ENCODE measurements around the gene FBXO42. TPM values are rescaled to one million over a fixed set of nuclear protein-coding genes. Genes with fewer than 3 reads are reported as not detected.
A peak's percentile ranks its signal among the peaks of the same experiment; 100 is the strongest.

FBXO42 gene
- total RNA-seq, 1 donor, result 16.3 TPM

GRCh38 chr1:16371725-16372124 lies 19.4 kb upstream of the FBXO42 start:
- DNase-seq (ENCODE audit: insufficient read length, low spot score, missing footprints), result no peak
- Histone ChIP-seq H3K4me2 (ENCODE audit: insufficient read depth, low read length) (no peak overlapping the region), H3K36me3 (ENCODE audit: insufficient read depth, low read length) (peaks cover 6% of the 10 kb centered on the region)

GRCh38 chr1:16369821-16370220 lies 17.5 kb upstream of the FBXO42 start:
- H3K79me2 ChIP-seq (ENCODE audit: insufficient read depth, low read length), result peaks cover 70% of the 10 kb centered on the region
- peaks cover 6% of the 10 kb centered on the region for H3K36me3 ChIP-seq (ENCODE audit: insufficient read depth, low read length)
- H3K27ac ChIP-seq (ENCODE audit: low read depth, low read length), result no peak overlapping the region
- H3K9me3 ChIP-seq (ENCODE audit: low read depth, low read length), result no peaks in the 10 kb centered on the region
- H3K27me3 ChIP-seq (ENCODE audit: insufficient read depth, low read length), result no peaks in the 10 kb centered on the region
- TF ChIP-seq CTCF (IDR thresholded peaks at IDR 0.05; ENCODE audit: extremely low read depth, low read depth, low read length), result no peak
- H4K20me1 ChIP-seq (ENCODE audit: insufficient read depth, low read length), result peaks cover 53% of the 10 kb centered on the region
- peaks cover 33% of the 10 kb centered on the region for H3K4me1 ChIP-seq (ENCODE audit: insufficient read depth, low read length)
- no peak overlapping the region for H3K4me3 ChIP-seq (ENCODE audit: insufficient read depth, low read length)
- no peak overlapping the region for H2AFZ ChIP-seq (ENCODE audit: low read length)
- no peak overlapping the region for H3K4me2 ChIP-seq (ENCODE audit: insufficient read depth, low read length)
- no peak for DNase-seq (ENCODE audit: insufficient read length, low spot score, missing footprints)

More at GRCh38 chr1:16371725-16372124, 19.4 kb upstream of the FBXO42 start:
- Histone ChIP-seq H3K9me3 (ENCODE audit: low read depth, low read length) (no peaks in the 10 kb centered on the region), H3K4me1 (ENCODE audit: insufficient read depth, low read length) (peaks cover 41% of the 10 kb centered on the region), H4K20me1 (ENCODE audit: insufficient read depth, low read length) (peaks cover 67% of the 10 kb centered on the region), H3K27ac (ENCODE audit: low read depth, low read length) (peak overlapping the region; percentile 23), H3K27me3 (ENCODE audit: insufficient read depth, low read length) (no peaks in the 10 kb centered on the region), H3K4me3 (ENCODE audit: insufficient read depth, low read length) (no peak overlapping the region), H3K79me2 (ENCODE audit: insufficient read depth, low read length) (peaks cover 89% of the 10 kb centered on the region), H2AFZ (ENCODE audit: low read length) (no peak overlapping the region)
- no peak for TF ChIP-seq CTCF (IDR thresholded peaks at IDR 0.05; ENCODE audit: extremely low read depth, low read depth, low read length)

- peaks cover 43% of the 10 kb centered on the region for H4K20me1 ChIP-seq (ENCODE audit: insufficient read depth, low read length)
- H3K79me2 ChIP-seq (ENCODE audit: insufficient read depth, low read length), result peaks cover 56% of the 10 kb centered on the region
- peak overlapping the region; percentile 97 for H3K27ac ChIP-seq (ENCODE audit: low read depth, low read length)
- H3K27me3 ChIP-seq (ENCODE audit: insufficient read depth, low read length), result no peaks in the 10 kb centered on the region
- peaks cover 33% of the 10 kb centered on the region for H3K4me1 ChIP-seq (ENCODE audit: insufficient read depth, low read length)
- peak overlapping the region; percentile 93 for H3K4me2 ChIP-seq (ENCODE audit: insufficient read depth, low read length)
- no peak for TF ChIP-seq CTCF (IDR thresholded peaks at IDR 0.05; ENCODE audit: extremely low read depth, low read depth, low read length)
- DNase-seq (ENCODE audit: insufficient read length, low spot score, missing footprints), result peak; percentile 65
- peak overlapping the region; percentile 89 for H2AFZ ChIP-seq (ENCODE audit: low read length)
- peak overlapping the region; percentile 98 for H3K4me3 ChIP-seq (ENCODE audit: insufficient read depth, low read length)
- peaks cover 6% of the 10 kb centered on the region for H3K36me3 ChIP-seq (ENCODE audit: insufficient read depth, low read length)
- no peaks in the 10 kb centered on the region for H3K9me3 ChIP-seq (ENCODE audit: low read depth, low read length)
These were observed 15.9 kb upstream of the FBXO42 start for GRCh38 chr1:16367968-16368890.

GRCh38 chr1:16367258-16367967 lies 15.1 kb upstream of the FBXO42 start:
- no peaks in the 10 kb centered on the region for H3K9me3 ChIP-seq (ENCODE audit: low read depth, low read length)
- H3K4me2 ChIP-seq (ENCODE audit: insufficient read depth, low read length), result peak overlapping the region; percentile 93
- H3K36me3 ChIP-seq (ENCODE audit: insufficient read depth, low read length), result peaks cover 6% of the 10 kb centered on the region
- H3K27me3 ChIP-seq (ENCODE audit: insufficient read depth, low read length), result no peaks in the 10 kb centered on the region
- peak overlapping the region; percentile 97 for H3K27ac ChIP-seq (ENCODE audit: low read depth, low read length)
- peaks cover 37% of the 10 kb centered on the region for H4K20me1 ChIP-seq (ENCODE audit: insufficient read depth, low read length)
- peaks cover 48% of the 10 kb centered on the region for H3K79me2 ChIP-seq (ENCODE audit: insufficient read depth, low read length)
- peaks cover 26% of the 10 kb centered on the region for H3K4me1 ChIP-seq (ENCODE audit: insufficient read depth, low read length)
- H2AFZ ChIP-seq (ENCODE audit: low read length), result peak overlapping the region; percentile 89
- DNase-seq (ENCODE audit: insufficient read length, low spot score, missing footprints), result peak; percentile 91
- H3K4me3 ChIP-seq (ENCODE audit: insufficient read depth, low read length), result peak overlapping the region; percentile 98
- TF ChIP-seq CTCF (IDR thresholded peaks at IDR 0.05; ENCODE audit: extremely low read depth, low read depth, low read length), result no peak
